Neuronal stem cell (in vitro differentiated cells): ENCODE data around the gene HIBADH.
"Not testable (repeated sequence)": the region's sequence is repeated elsewhere in the genome, so short reads cannot be mapped to it uniquely, and the experiment has no call there.

Experiments
- DNase-seq: peaks from one replicate; pipeline ENCODE4 v3.0.0-alpha.2; 2013; ENCODE audit warnings: low spot score
- H2AFZ ChIP-seq: one replicate; pipeline ENCODE4 v1.6.1; 2013; ENCODE audit warnings: mild to moderate bottlenecking, low read length, inconsistent platforms
- H2AK5ac ChIP-seq: 2 replicates; pipeline ENCODE4 v1.6.1; 2013; ENCODE audit warnings: low read depth, mild to moderate bottlenecking, inconsistent platforms, low read length, moderate library complexity, mixed read lengths
- H2BK120ac ChIP-seq: 2 replicates; pipeline ENCODE4 v1.6.1; 2013; ENCODE audit warnings: low read depth, mild to moderate bottlenecking, inconsistent platforms, low read length, moderate library complexity, mixed read lengths
- H2BK12ac ChIP-seq: one replicate; pipeline ENCODE4 v1.6.1; 2013; ENCODE audit warnings: low read length, inconsistent platforms
- H2BK15ac ChIP-seq: 2 replicates; pipeline ENCODE4 v1.6.1; 2013; ENCODE audit warnings: mild to moderate bottlenecking, low read length, inconsistent platforms, mixed read lengths
- H2BK5ac ChIP-seq: one replicate; pipeline ENCODE4 v1.6.1; 2013; ENCODE audit warnings: inconsistent platforms, mild to moderate bottlenecking, low read length, moderate library complexity
- H3K14ac ChIP-seq: one replicate; pipeline ENCODE4 v1.6.1; 2013; ENCODE audit warnings: low read length, inconsistent platforms
- H3K18ac ChIP-seq: 2 replicates; pipeline ENCODE4 v1.6.1; 2013; ENCODE audit warnings: low read length, inconsistent platforms
- H3K23ac ChIP-seq: 2 replicates; pipeline ENCODE4 v1.6.1; 2013; ENCODE audit warnings: low read depth, mild to moderate bottlenecking, mixed read lengths, low read length, inconsistent platforms; ENCODE audit not compliant: poor library complexity
- H3K27ac ChIP-seq: replicated peaks from 3 replicates; pipeline ENCODE4 v1.5.1; 2013; ENCODE audit warnings: low read length, inconsistent platforms
- H3K27me3 ChIP-seq, 3 experiments: 2 replicates each; pipeline ENCODE4 v1.6.1; 2013; ENCODE audit warnings: low read length in 3 of 3, mild to moderate bottlenecking in 2 of 3, inconsistent platforms in 1 of 3, low read depth in 1 of 3, mixed read lengths in 1 of 3, moderate library complexity in 1 of 3; ENCODE audit not compliant: control insufficient read depth in 3 of 3, insufficient read depth in 3 of 3
- H3K36me3 ChIP-seq, 2 donors: replicated peaks in 1 of 2; 2 replicates each; pipeline ENCODE4 v1.6.1; 2013; ENCODE audit warnings: low read length in 2 of 2; ENCODE audit not compliant: control insufficient read depth in 2 of 2, insufficient read depth in 2 of 2
- H3K4ac ChIP-seq: 2 replicates; pipeline ENCODE4 v1.6.1; 2013; ENCODE audit warnings: inconsistent platforms, mild to moderate bottlenecking, low read length, moderate library complexity
- H3K4me1 ChIP-seq, 2 donors: 1 replicate in 1 of 2; 2 replicates in 1 of 2; pipeline ENCODE4 v1.6.1; 2013; ENCODE audit warnings: low read length in 2 of 2, low read depth in 1 of 2; ENCODE audit not compliant: control insufficient read depth in 2 of 2, insufficient read depth in 1 of 2
- H3K4me2 ChIP-seq: one replicate; pipeline ENCODE4 v1.6.1; 2013; ENCODE audit warnings: mild to moderate bottlenecking, low read length, inconsistent platforms; ENCODE audit not compliant: insufficient read depth, poor library complexity, severe bottlenecking
- H3K4me3 ChIP-seq, 2 donors: 2 replicates each; pipeline ENCODE4 v1.5.1; 2013; ENCODE audit warnings: low read length in 2 of 2, mild to moderate bottlenecking in 2 of 2, inconsistent platforms in 1 of 2, moderate library complexity in 1 of 2
- H3K79me1 ChIP-seq: one replicate; pipeline ENCODE4 v1.6.1; 2013; ENCODE audit warnings: low read depth, mild to moderate bottlenecking, inconsistent platforms, low read length, moderate library complexity
- H3K9ac ChIP-seq: one replicate; pipeline ENCODE4 v1.6.1; 2013; ENCODE audit warnings: mild to moderate bottlenecking, low read depth, low read length, inconsistent platforms; ENCODE audit not compliant: poor library complexity
- H3K9me3 ChIP-seq, 2 donors: replicated peaks in 1 of 2; 2 replicates each; pipeline versions ENCODE3 to v1.6.1; 2013; ENCODE audit warnings: low read length in 2 of 2, mild to moderate bottlenecking in 2 of 2, inconsistent platforms in 1 of 2, low read depth in 1 of 2, mixed read lengths in 1 of 2, moderate library complexity in 1 of 2; ENCODE audit not compliant: control insufficient read depth in 2 of 2, insufficient read depth in 1 of 2
- H4K8ac ChIP-seq: one replicate; pipeline ENCODE4 v1.6.1; 2013; ENCODE audit warnings: low read depth, mild to moderate bottlenecking, inconsistent platforms, low read length, moderate library complexity
- H4K91ac ChIP-seq: one replicate; pipeline ENCODE4 v1.6.1; 2013; ENCODE audit warnings: low read length, low read depth, mild to moderate bottlenecking, inconsistent platforms; ENCODE audit not compliant: poor library complexity
- WGBS, 2 donors: extraction: QIAGEN DNeasy Blood & Tissue Kit; methylation state at CpG; one replicate each; pipeline ENCODE4 v1.1.7; 2013; ENCODE audit warnings: missing lambda C conversion rate in 2 of 2, mixed read lengths in 1 of 2; ENCODE audit not compliant: insufficient read length in 2 of 2, insufficient replicate concordance in 1 of 2; ENCODE audit errors: extremely low coverage in 2 of 2; 5-methylcytosine and 5-hydroxymethylcytosine counted together

HIBADH gene

GRCh38 chr7:27581119-27581518 is 81.6 kb downstream of the HIBADH start:
- no peak overlapping the region for H3K27ac ChIP-seq
- H3K27me3 ChIP-seq = no peaks in the 10 kb centered on the region
- H2BK12ac ChIP-seq = no peak overlapping the region
- WGBS, 2 donors = no CpG with 5 or more reads among the region's 2 CpGs
- H3K4me1 ChIP-seq = peaks cover 4 to 6% of the 10 kb centered on the region in 2 donors
- H4K91ac ChIP-seq = no peak overlapping the region
- no peak overlapping the region for H3K14ac ChIP-seq
- peaks cover 0 to 4% of the 10 kb centered on the region in 2 donors for H3K9me3 ChIP-seq
- no peak overlapping the region for H4K8ac ChIP-seq
- H3K9ac ChIP-seq = no peak overlapping the region
- no peak overlapping the region for H2AK5ac ChIP-seq
- H2AFZ ChIP-seq = no peak overlapping the region
- H3K23ac ChIP-seq = no peak overlapping the region
- no peak overlapping the region for H2BK120ac ChIP-seq
- H3K79me1 ChIP-seq = no peaks in the 10 kb centered on the region
- no peaks in the 10 kb centered on the region for H3K36me3 ChIP-seq
- DNase-seq = no peak
- H2BK15ac ChIP-seq = no peak overlapping the region
- no peak overlapping the region for H3K4ac ChIP-seq
- no peak overlapping the region for H3K4me2 ChIP-seq
- no peak overlapping the region for H2BK5ac ChIP-seq
- no peak overlapping the region for H3K18ac ChIP-seq
- no peak overlapping the region for H3K4me3 ChIP-seq

DNA sequence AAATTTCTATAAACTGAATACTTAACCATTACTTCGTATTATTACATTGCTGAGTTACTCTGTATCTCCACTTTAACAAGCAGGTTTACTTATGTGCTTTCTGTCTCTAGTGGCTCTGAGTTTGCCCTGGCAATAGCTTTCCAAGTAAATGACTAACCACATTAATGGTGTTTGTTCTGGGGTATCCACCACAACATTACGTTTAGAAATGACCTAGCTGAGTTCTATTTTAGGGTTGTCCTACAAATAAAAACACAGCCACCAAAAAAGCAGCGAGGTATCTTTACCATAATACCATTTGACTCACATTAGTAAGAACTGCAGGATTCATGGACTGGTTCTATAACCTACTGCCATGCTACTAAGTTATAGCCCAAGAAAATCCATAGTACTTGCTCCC is 83.1 kb downstream of the HIBADH start:
- no peak overlapping the region for H3K14ac ChIP-seq
- WGBS, 2 donors = no CpG with 5 or more reads among the region's 3 CpGs
- no peak overlapping the region for H4K91ac ChIP-seq
- no peak overlapping the region for H3K23ac ChIP-seq
- no peak overlapping the region for H2AK5ac ChIP-seq
- H3K9ac ChIP-seq = no peak overlapping the region
- H2BK5ac ChIP-seq = no peak overlapping the region
- H3K18ac ChIP-seq = no peak overlapping the region
- no peak for DNase-seq
- H3K27me3 ChIP-seq = no peaks in the 10 kb centered on the region
- H2BK12ac ChIP-seq = no peak overlapping the region
- H4K8ac ChIP-seq = no peak overlapping the region
- H3K36me3 ChIP-seq = no peaks in the 10 kb centered on the region
- no peaks in the 10 kb centered on the region for H3K79me1 ChIP-seq
- no peak overlapping the region for H2BK15ac ChIP-seq
- no peak overlapping the region for H3K4ac ChIP-seq
- no peak overlapping the region for H2BK120ac ChIP-seq
- no peak overlapping the region for H2AFZ ChIP-seq
- H3K4me3 ChIP-seq = no peak overlapping the region
- H3K4me2 ChIP-seq = no peak overlapping the region
- H3K27ac ChIP-seq = no peak overlapping the region
- peaks cover 4 to 6% of the 10 kb centered on the region in 2 donors for H3K4me1 ChIP-seq
- peaks cover 0 to 2% of the 10 kb centered on the region in 2 donors for H3K9me3 ChIP-seq

GRCh38 chr7:27578169-27578568 is 84.5 kb downstream of the HIBADH start:
- H3K79me1 ChIP-seq, H3K23ac ChIP-seq, H2BK15ac ChIP-seq, H3K27me3 ChIP-seq, H3K18ac ChIP-seq, H2AFZ ChIP-seq, H3K4me3 ChIP-seq, H2BK120ac ChIP-seq, H3K9ac ChIP-seq, H3K4me1 ChIP-seq, DNase-seq, H4K91ac ChIP-seq, H2BK5ac ChIP-seq, H3K27ac ChIP-seq, H4K8ac ChIP-seq, H3K9me3 ChIP-seq, H3K4ac ChIP-seq, H2BK12ac ChIP-seq, H3K14ac ChIP-seq, H3K36me3 ChIP-seq, H2AK5ac ChIP-seq, H3K4me2 ChIP-seq: not testable (repeated sequence)
- no CpG with 5 or more reads among the region's 7 CpGs for WGBS, 2 donors

DNA sequence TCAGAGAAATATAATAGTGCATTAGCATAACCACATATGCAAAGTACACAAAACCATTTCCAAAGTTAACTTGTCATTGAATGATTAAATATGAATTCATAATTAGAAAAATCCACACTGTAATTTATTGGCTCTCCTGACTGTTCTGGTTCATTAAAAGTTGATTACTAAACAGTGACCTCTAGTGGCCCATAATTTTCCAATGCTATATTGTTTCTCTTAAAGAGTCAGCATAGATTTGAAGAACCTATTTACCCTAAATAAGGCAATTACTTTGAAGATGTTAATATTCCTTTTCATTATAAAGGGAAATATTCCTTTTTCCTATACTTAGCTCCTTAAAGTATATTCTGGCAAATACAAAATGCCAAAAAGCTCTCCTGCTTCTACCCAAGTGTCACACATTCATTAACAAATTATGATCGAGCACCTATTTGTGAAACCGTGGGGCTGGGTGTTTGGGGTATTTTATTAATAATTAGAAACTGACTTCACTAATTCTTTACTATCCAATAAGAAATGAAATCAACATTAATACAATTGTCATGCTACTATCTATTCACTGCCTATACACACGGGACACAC is 86.2 kb downstream of the HIBADH start:
- H2BK120ac ChIP-seq = no peak overlapping the region
- no CpG with 5 or more reads among the region's 3 CpGs for WGBS, 2 donors
- no peak overlapping the region for H2AFZ ChIP-seq
- no peak overlapping the region for H2BK15ac ChIP-seq
- H3K27me3 ChIP-seq = no peaks in the 10 kb centered on the region
- no peak overlapping the region for H3K4me2 ChIP-seq
- no peak overlapping the region for H2AK5ac ChIP-seq
- peak; percentile 27 for DNase-seq
- H3K4ac ChIP-seq = no peak overlapping the region
- H3K23ac ChIP-seq = no peak overlapping the region
- no peak overlapping the region for H3K27ac ChIP-seq
- H4K8ac ChIP-seq = no peak overlapping the region
- no peak overlapping the region for H3K18ac ChIP-seq
- H3K14ac ChIP-seq = no peak overlapping the region
- H3K9ac ChIP-seq = no peak overlapping the region
- no peak overlapping the region for H3K4me3 ChIP-seq
- H2BK5ac ChIP-seq = no peak overlapping the region
- no peak overlapping the region for H4K91ac ChIP-seq
- H3K9me3 ChIP-seq = no peaks in the 10 kb centered on the region
- peaks cover 4 to 6% of the 10 kb centered on the region in 2 donors for H3K4me1 ChIP-seq
- no peaks in the 10 kb centered on the region for H3K36me3 ChIP-seq
- H3K79me1 ChIP-seq = no peaks in the 10 kb centered on the region
- H2BK12ac ChIP-seq = no peak overlapping the region
